ENCODE data around the gene IQSEC2.

DNA sequence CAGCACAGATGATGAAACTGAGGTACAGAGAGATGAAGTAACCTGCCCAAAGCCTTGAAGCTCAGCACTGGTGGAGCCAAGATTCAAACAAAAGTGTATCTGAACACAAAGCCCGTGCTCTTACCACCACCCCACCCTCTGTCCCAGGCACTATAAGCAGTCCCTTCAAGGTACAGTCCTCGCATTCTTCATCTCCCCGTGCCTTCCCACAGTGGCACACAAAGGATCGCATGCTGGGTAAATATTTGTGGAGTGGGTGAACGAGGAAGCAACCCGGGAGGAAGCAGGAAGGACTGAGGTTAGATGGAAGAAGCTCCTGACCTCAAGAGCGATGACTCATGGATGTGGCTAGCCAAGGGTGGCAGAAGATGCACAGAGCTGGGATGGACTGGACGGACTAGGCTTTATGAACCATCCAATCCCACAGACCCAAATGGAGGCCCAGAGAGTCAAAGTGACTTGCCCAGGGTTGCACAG lies 18.4 kb downstream of the IQSEC2 start:
- no peak for TF ChIP-seq POLR2AphosphoS5 (IDR thresholded peaks at IDR 0.05)
- no peak for TF ChIP-seq POLR2A (IDR thresholded peaks at IDR 0.05)
